Colonic mucosa (tissue), 4 donors: ENCODE data around the gene GPHN. TPM values are rescaled to one million over a fixed set of nuclear protein-coding genes. Genes with fewer than 3 reads are reported as not detected.

ENCODE experiments used
- DNase-seq: peaks from one replicate; pipeline ENCODE4 v3.0.0-alpha.2; 2020
- H3K27ac ChIP-seq: fragments of 200-600 bp; one replicate; pipeline ENCODE4 v1.8.0; 2021
- H3K27me3 ChIP-seq: fragments of 200-600 bp; one replicate; pipeline ENCODE4 v1.8.0; 2021
- H3K36me3 ChIP-seq: fragments of 200-600 bp; one replicate; pipeline ENCODE4 v1.8.0; 2021
- H3K4me1 ChIP-seq: fragments of 200-600 bp; one replicate; pipeline ENCODE4 v1.8.0; 2021; ENCODE audit warnings: mild to moderate bottlenecking
- H3K4me3 ChIP-seq: fragments of 200-600 bp; one replicate; pipeline ENCODE4 v1.8.0; 2021
- H3K9ac ChIP-seq, 2 donors: one replicate each; pipeline ENCODE4 v1.7.0; 2013; ENCODE audit warnings: control low read depth in 2 of 2, low read depth in 2 of 2, low read length in 2 of 2
- H3K9me3 ChIP-seq: fragments of 200-600 bp; one replicate; pipeline ENCODE4 v1.8.0; 2021
- intact Hi-C: fragments of 100-400 bp; cut with DNase I; formaldehyde crosslinking; loops from one replicate; pipeline ENCODE4 v1.14.1; 2022
- total RNA-seq, 2 donors: library from RNA; stranded (reverse); fragmentation: NEBNext Ultra II Directional in 1 of 2; extraction: Animal tissue kit (Norgen Biotek cat#: 25700) in 1 of 2; gene quantifications; one replicate each; pipeline ENCODE4 v1.2.1, GENCODE V29; 2021
- TF ChIP-seq, protein P1 (sequence below): fragments of 200-600 bp; IDR thresholded peaks from one replicate; pipeline ENCODE4 v1.8.0; 2022; ENCODE audit warnings: antibody characterized with exemption, mild to moderate bottlenecking
- donor health status: healthy.
- donor health status: DM: no; HTN: no; CAD: no.
- donor health status: DM: no; HTN: no; CAD: no.

The GPHN gene
- total RNA-seq, 2 donors from 2014 or later, result 32.0 to 45.2 TPM

DNA sequence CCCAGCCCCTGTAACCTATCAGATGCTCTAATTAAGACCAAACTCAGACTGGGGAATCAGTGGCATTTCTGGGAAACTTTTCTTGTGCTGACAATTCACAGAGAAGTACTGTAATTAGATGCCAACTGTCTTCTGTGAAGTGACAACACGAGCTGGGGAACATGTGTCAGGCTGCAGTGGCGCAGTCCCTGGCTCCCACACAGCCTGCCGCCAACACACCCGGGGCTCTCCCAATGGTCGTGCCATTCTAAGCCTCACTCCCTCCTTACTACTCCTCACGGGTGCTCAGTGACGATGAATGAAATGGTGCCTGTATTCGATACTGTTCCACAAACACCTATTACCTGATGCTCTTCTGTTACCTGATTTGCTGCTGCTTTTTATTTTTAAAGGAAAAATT, 699.9 kb downstream of the GPHN start:
- Histone ChIP-seq H3K4me3 (no peak overlapping the region), H3K4me1 (no peaks in the 10 kb centered on the region), H3K27ac (no peak overlapping the region), H3K36me3 (no peaks in the 10 kb centered on the region), H3K27me3 (no peaks in the 10 kb centered on the region), H3K9me3 (no peaks in the 10 kb centered on the region), H3K9ac (no peak overlapping the region)
- DNase-seq, result no peak
- TF ChIP-seq, protein P1, sequence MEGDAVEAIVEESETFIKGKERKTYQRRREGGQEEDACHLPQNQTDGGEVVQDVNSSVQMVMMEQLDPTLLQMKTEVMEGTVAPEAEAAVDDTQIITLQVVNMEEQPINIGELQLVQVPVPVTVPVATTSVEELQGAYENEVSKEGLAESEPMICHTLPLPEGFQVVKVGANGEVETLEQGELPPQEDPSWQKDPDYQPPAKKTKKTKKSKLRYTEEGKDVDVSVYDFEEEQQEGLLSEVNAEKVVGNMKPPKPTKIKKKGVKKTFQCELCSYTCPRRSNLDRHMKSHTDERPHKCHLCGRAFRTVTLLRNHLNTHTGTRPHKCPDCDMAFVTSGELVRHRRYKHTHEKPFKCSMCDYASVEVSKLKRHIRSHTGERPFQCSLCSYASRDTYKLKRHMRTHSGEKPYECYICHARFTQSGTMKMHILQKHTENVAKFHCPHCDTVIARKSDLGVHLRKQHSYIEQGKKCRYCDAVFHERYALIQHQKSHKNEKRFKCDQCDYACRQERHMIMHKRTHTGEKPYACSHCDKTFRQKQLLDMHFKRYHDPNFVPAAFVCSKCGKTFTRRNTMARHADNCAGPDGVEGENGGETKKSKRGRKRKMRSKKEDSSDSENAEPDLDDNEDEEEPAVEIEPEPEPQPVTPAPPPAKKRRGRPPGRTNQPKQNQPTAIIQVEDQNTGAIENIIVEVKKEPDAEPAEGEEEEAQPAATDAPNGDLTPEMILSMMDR, result no peak
- intact Hi-C loops, result no loop called here

DNA sequence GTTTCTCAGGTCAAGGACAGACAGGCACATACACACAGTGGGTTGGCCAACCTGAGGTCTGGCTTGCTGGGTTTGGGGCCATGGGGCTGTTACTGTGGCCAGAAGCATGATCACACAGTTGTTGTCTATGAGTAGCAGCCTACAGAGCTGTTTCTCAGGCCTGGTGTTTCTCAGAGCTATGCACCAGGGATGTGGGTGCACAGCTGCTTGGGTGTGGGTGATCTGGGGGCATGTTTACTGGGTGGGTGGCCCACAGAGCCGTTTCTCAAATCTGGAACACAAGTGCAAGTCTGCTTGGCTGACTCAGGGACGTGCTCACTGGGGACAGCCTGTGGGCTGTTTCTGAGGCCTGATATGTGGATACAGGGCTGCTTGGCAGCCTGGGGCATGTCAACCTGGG, 710.2 kb downstream of the GPHN start:
- H3K9ac ChIP-seq, result no peak overlapping the region
- intact Hi-C loops, result no loop called here

DNA sequence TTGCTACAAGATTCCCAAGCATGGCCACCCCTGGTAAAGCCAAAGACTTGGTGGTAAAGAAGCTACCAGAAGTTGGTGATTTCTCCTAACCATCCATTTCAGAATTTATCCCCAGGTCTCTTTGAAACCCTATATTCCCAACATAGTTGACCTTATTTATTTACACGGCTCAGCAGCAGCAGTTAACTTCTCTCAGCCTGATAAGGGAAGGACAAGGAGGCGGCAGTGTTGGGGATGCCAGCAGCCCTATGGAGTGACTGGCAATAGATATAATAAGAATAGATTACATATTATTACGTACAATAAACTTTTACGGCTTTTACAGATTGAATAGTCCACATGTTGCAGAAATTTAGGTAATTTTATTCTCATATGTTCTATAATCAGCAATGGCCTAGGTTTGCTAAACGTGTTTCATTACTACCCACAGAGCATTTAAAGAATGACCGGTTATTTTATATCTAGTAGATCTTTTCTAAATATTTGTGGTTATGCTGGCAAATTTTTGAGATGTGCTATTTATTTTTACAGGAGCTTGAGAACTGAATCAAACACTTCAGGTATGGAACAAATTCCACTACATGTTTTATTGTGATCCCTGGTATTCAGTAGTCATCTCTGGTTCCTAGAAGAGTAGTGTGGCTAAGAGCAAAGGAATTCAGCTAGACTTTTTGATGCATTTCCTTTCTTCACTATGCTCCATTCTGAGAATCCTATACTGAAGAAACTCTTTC, 713.5 kb downstream of the GPHN start:
- Histone ChIP-seq H3K9ac (no peak overlapping the region), H3K27me3 (no peaks in the 10 kb centered on the region), H3K27ac (no peak overlapping the region), H3K9me3 (no peaks in the 10 kb centered on the region), H3K4me3 (no peak overlapping the region), H3K36me3 (no peaks in the 10 kb centered on the region), H3K4me1 (no peaks in the 10 kb centered on the region)
- DNase-seq, result no peak
- TF ChIP-seq, protein P1, result no peak
- intact Hi-C loops, result no loop called here

More for the DNA sequence above, 710.2 kb downstream of the GPHN start:
- Histone ChIP-seq H3K9me3 (no peaks in the 10 kb centered on the region), H3K4me3 (no peak overlapping the region), H3K27ac (no peak overlapping the region), H3K27me3 (no peaks in the 10 kb centered on the region), H3K36me3 (no peaks in the 10 kb centered on the region), H3K4me1 (no peaks in the 10 kb centered on the region)
- DNase-seq, result no peak
- TF ChIP-seq, protein P1, result no peak

DNA sequence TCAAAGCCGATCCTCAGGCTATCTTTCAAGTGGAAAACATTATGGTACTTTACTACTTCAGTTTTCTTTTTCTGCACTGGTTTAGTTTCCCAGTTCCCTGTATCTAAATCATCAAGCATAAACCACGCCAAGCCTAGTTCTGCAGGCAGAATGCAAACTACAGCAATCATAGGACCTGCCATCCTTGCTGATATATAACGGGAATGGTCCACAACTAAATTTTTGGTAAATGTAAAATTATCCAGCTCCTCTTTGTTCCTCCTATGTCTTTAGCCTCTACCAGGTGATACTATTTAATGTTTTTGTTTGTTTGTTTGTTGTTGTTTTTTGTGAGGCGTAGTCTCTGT, 714.0 kb downstream of the GPHN start:
- Histone ChIP-seq H3K4me3 (no peak overlapping the region), H3K4me1 (no peaks in the 10 kb centered on the region), H3K9ac (no peak overlapping the region), H3K27ac (no peak overlapping the region), H3K9me3 (no peaks in the 10 kb centered on the region), H3K27me3 (no peaks in the 10 kb centered on the region), H3K36me3 (no peaks in the 10 kb centered on the region)
- TF ChIP-seq, protein P1, result no peak
- no peak for DNase-seq
- intact Hi-C loops, result no loop called here

DNA sequence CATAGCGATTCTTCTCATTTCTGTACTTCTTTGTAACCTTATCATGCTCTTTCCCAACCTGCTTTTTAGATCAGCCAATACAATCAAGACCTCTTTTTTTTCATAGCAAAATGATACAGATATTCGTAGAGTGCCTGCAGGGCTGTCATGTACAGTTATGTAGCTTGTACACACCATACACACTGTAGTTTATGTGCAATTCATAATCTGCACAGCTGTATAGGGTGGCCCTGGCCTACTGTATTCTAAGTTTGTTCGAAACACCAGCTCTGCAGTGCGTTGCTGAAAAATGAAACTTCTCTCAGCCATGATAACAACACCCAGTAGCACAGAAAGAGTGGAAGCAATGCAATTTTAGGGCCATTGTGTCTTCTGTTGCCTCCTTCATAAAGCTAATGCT, 717.6 kb downstream of the GPHN start:
- Histone ChIP-seq H3K4me1 (no peaks in the 10 kb centered on the region), H3K27me3 (no peaks in the 10 kb centered on the region), H3K27ac (no peak overlapping the region), H3K4me3 (no peak overlapping the region), H3K9me3 (no peaks in the 10 kb centered on the region), H3K9ac (no peak overlapping the region), H3K36me3 (no peaks in the 10 kb centered on the region)
- TF ChIP-seq, protein P1, result no peak
- no peak for DNase-seq
- intact Hi-C loops, result no loop called here
